ENCODE measurements around the gene CCL4.
"Not testable (repeated sequence)": the region's sequence is repeated elsewhere in the genome, so short reads cannot be mapped to it uniquely, and the experiment has no call there.

The CCL4 gene

DNA sequence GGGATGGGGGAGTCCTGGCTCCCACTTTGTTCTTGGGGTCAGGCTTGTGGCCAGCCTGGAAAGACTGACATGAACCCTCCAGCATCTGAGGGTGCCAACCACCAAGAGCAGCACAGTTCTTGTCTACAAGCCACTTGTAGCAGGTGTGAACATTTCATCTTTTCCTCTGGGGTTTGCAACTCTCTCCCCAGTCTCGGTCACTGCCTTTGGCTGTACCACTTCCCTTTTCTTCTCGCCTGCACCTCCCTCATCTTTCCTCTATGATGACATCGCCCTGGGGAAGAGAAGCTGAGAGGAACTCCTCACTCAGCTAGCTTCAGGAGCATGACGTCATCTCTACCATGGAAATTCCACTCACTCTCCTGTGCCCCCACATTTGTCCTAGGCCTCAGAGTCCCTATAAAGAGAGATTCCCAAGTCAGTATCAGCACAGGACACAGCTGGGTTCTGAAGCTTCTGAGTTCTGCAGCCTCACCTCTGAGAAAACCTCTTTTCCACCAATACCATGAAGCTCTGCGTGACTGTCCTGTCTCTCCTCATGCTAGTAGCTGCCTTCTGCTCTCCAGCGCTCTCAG is at the start of gene CCL4:
CCL4 (plus strand) TSS at position 427 of the 575 bp plus-strand sequence; CDS start at position 506, 79 bp downstream.
- DNase-seq = peak; percentile 59

DNA sequence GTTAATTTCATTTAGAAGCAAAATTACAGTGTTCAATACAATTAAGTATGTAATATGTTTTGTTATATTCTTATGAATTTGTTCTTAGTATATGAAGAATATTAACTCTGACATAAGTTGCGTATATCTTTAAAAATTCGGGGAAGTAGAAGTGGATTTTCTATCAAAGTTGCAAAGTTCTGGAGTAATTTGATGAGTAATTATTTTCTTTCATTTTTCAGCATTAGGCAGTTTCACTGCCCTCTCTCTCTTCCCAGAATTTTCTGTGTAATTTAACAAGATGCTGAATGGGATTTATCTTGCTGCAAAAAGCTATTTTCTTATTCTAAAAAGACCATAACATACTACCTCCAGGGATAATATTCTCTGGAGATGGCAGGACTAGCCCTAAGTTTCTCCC is 48.5 kb upstream of the CCL4 start:
- no peak for DNase-seq

DNA sequence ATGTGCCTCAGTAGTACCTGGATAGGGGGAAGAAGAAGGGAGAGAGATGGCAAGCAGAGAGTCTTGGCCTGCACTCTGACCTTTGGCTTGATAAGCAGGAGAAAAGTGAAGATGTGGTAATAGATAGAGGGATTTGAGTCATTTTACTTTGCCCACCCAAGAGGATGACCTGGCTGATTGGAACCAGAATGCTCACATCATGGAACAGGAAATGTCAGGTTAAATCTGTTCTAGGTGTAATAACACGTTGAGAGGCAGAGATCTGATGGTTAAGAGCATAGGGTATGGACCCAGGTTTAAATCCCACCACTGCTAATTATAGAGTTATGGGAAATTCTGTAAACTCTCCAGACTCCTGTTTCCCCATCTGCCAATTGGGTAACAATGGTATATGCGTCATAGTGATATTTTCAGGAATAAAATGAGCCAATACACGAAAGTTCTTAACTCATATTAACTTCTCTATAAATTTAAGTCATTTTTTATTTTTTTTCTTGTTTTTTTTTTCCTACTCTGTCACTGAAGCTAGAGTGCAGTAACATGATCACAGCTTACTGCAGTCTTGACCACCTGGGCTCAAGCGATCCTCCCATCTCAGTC is 47.6 kb upstream of the CCL4 start:
- DNase-seq = no peak

DNA sequence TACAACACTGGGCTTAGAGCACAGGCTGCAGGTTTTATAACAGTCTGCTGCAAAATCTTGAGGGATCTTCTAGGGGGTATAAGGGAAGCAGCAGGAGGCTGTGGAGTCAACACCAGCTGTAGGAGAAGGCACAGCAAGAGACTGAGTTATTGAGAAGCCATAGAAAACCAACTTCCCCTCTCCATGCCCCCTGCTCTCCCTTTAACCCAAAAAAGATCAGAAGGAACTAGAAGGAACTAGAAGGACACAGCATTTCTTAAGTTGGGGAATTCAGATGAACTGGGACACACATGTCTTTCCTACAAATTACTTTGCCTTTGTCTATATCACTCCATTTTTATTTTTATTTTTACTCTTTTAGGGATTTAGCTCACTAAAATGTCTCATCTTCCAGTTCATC is 45.7 kb upstream of the CCL4 start:
- DNase-seq = no peak

DNA sequence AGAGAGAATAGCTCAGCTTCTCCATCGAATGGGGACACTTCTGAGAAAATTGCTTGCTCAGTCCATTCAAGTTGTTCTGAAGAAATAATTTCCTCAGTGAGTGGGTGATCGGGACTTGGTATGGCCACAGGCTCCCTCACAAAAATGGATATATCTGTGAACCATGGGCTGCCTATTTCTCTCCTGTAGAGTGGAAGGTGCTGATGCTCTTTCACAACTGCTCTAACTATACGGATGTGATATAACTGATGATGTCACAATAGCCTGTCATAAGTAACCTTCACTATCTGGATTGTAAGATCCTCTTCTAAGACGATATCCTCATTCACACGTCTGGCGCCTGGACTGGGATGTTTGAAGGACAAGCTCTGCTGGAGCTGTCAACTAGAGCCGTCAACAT is 44.2 kb upstream of the CCL4 start:
- no peak for DNase-seq

DNA sequence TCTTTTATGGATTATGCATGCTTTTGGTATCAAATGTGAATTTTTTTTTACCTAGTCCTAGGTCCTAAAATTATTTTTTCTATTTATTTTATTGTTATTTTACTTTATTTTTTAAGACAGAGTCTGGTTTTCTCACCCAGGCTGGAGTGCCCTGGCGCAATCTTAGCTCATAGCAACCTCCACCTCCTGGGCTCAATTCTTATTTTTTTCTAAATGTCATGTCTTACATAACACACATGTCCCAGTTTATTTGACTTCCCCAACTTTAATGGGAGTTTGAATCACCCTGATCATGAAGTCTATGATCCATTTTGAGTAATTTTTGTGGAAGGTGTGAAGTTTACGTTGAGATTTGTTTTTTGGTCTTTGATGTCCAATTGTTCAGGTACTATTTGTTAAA is 42.8 kb upstream of the CCL4 start:
- DNase-seq = no peak

DNA sequence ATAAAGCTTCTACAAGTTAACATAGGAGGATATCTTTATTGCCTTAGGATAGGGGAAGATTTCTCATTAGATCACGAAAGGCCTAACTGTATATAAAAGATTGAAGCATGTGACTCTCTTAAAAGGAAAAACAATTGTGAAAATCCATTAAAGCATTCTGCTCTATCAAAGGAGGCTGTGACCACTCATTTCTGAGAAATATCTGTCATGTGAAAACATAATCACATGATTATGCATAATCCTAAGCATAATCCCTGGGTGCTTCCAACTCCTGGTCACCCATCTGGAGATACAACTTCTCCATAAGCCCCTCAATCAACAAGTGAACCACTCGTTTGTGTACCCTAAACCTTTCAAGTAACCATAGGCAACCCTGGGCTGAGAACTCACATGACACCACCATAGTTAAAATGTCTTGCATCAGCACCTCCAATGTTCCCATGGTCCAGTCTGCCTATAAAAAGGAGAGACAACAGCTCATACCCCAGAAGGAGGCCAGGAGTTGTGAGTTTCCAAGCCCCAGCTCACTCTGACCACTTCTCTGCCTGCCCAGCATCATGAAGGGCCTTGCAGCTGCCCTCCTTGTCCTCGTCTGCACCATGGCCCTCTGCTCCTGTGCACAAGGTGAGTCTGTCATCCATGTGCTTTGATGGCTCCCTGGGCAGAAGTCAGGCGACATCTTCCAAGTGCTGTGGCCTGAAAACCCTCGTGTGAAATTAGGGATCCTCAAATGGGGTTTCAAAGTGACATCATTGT is 39.7 kb upstream of the CCL4 start, which contains the start of gene CCL18:
CCL18 (plus strand) TSS at position 487 of the 756 bp plus-strand sequence; CDS start at position 558, 71 bp downstream.
- DNase-seq = no peak

DNA sequence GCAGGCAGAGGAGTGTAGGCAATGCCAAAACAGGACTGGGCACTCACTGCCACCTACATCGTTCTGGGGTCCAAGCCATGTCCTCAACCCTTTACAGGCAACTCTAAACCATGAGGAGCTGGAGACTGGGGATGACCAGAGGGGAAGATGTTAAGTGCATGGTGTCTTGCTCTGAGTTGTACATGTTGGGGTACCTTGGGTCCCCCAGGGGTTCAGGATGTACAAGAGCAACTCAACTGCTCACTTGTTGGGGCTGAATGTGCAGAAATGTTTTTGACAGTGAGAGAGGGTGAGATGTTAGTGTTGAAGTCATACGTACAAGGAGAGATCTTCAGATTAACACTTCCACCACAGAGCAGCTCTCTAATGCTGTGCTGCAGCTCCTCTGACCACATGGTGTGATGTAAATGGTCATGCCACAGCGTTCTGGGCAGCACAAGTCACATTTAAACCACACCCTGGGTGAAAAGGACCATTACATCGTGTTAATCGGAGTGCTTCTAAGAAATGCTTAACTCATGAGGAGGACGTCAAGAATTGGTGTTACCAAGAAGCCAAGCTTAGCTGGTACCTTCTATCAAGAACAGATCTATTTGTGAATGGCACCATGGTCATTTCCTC is 37.2 kb upstream of the CCL4 start:
- DNase-seq = peak; percentile 62

DNA sequence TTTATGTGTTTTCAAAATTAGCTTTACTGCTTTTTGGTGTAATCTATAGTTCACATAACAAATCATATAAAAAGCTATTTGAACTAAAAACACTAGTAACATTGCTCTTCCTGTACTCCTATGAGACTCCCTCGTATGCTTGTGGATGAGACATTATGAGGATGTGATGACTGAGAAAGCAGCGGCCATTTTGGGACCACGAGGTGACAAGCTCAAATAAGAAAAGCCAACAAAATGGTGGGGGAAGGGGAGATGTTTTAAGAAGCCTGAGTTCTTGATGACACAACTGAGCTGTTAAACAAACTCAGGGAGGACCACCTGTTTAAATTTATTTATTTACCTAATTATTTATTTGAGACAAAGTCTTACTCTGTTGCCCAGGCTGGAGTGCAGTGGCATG is 35.1 kb upstream of the CCL4 start:
- DNase-seq = no peak

DNA sequence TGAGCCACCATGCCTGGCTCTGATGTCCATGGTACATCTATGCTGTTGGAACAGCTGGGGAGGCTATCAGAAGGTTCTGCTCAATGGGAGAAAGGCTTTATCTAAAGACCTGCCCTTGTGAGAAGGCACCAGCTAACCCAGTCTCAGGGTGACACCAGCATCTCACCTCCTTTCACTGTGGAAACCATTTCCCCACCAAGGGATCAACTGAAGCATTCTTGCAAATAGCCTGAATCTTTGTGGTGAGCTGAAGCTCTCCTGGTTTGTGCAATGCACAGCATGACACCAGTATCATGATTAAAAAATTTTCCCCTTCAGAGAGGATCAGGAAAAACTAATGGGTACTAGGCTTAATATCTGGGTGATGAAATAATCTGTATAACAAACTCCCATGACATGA is 34.5 kb upstream of the CCL4 start:
- no peak for DNase-seq

DNA sequence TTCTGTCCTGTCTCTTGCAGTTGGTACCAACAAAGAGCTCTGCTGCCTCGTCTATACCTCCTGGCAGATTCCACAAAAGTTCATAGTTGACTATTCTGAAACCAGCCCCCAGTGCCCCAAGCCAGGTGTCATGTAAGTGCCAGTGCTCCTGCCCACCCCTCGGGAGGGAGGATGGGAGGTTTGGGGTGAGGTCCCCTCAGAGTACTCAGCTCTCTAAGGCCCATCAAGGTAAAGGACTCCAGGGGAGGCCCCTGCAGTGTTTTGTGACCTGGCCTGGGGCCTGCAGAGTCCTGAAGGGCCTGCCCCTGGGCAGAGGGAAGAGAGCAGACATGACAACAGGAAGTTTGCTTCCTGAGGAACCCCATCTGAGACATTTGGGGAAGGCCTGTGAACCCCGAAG is 33.2 kb upstream of the CCL4 start:
- DNase-seq = no peak

DNA sequence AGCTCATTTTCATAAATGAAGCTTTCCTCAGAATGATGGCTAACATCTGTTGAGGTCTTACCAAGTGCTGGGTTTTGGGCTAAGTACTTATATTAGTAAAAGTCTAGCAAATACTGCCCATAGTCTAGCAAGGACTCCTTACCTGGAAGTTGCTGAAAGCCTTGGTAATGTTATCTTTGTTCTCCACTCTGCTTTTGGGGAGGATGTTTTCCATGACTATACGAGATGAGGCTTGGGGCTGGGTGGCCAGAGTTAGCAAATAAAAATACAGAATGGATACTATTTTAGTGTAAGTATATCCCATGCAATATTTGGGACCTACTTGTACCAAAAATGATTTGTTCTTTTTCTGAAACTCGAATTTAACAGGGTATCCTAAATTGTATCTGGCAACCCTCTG is 31.9 kb upstream of the CCL4 start:
- DNase-seq = no peak

DNA sequence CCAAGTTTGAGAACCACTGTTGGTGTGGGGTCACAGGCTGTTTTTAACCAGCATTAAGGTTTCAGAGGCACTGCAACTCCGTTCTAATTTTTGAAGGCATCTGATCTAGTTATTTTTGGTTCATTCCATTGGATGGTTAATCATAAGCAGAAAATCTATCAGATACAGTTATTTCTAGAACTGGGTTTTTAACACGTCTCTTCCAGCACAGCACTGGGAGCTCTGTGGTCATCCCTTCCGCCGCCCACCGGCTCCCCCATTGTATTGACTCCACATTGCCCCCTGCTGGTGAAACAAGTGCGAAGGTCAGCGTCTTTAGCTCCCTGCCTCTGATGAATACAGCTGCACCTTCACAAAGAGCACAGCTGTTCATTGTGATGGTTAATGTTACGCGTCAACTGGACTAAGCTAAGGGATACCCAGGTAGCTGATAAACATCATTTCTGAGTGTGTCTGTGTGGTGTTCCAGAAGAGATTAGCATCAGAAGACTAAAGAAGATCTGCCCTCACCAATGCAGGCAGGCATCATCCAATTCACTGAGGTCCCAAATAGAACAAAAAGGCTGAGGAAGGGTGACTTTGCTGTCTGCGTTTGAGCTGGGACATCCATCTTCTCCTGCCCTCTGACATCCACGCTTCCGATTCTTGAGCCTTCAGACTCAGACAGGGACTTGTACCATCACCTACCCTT is 31.1 kb upstream of the CCL4 start:
- peak; percentile 75 for DNase-seq

DNA sequence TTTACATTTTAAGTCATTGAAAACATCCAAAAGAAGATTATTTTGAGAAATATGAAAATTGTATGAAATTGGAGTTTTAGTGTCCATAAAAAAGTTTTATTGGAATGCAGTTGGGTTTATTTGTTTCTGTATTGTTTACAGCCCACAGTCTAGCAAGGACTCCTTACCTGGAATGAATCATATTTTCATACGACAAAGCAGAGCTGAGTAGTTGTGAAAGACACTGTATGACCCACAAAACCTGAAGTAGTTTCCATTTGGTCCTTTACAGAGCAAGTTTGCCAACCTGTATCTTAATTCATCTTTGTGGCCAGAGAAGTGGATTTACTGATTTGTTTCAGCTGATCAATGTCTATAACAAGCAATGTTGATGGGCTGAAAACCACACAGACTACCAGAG is 29.3 kb upstream of the CCL4 start:
- no peak for DNase-seq

DNA sequence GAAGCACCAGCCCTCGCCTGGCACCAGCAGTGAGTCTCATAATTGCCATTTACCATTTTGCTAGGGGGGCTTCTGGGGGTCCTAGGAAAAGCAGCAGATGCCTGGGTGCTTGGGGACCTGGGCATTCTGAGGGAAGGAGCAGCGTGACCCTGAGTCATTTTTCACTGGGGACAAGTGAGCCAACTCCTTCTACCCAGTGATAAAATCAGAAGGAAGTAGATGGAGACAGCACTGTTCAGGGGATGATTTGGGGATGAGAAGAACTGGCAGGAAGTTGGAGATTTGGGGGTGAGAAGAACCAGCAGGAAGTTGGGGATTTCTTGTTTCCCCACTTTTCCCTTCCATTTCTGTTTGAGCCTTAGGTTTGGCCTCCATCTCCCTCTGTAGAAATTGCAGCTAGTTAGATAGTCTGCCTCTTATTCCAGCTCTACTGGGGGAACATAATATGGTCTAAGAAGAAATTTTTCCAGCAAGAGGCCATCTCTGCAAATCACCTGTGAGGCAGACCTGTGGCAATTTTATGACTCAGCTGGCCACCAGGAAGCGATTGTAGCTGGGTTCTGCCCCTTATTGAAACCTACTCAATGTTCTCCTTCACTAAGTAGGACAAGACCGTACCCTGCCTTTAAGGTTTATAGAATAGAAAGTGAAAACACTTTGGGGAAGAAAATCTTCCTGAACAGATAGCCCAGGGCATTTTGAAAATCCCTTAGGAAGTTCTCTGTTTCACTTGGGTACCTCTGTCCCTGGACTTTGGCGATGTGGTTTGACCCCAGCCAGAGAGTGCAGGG is 21.8 kb upstream of the CCL4 start:
- DNase-seq = peak; percentile 30

DNA sequence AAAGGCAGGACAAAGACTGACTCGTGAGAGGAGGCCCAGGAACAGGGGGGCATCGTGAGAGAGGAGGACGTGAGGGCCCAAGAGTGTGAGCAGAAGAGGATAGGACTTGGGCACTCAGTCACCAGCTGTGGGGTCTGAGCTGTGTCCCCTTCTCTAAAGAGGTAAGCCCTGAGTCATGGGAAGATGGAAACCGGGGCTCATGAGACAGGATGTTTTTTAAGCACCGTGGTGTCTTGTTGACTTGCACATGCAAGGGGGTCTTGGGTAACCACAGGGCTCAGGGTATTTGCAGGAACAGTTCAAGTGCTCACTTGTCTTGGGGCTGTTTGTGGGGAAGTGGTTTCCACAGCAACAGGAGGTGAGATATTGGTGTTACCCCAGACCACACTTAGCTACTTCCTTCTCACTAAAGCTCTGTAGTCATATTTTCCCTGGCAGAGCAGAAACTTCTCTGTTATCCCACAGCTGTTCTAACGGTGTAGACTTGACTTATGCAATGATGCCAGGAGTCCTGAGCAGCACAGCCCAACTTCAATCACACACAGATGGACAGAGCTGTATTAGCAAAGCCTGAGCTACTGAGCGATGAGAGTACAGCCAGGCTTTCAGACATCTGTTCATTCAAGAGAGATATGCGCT is 21.0 kb upstream of the CCL4 start:
- DNase-seq = peak; percentile 80

DNA sequence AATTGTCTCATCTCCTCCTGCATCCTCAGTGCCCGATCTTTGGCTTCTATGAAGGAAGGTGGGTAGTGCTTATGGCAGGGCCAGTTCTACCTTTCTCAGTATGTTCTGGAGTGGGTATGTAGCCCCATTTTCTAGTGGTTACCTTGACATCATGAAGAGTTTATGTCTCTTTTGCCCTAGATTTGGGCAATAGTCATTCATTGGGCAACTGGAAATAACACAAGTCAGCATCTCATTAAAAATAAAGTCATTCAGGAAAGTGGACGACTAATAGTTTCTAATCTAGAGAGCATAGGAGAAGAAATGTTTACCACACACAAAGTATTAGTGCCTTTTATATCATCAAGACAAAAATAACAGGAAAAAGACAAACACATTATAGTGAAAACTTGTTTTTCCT is 19.9 kb upstream of the CCL4 start:
- not testable (repeated sequence) for DNase-seq

DNA sequence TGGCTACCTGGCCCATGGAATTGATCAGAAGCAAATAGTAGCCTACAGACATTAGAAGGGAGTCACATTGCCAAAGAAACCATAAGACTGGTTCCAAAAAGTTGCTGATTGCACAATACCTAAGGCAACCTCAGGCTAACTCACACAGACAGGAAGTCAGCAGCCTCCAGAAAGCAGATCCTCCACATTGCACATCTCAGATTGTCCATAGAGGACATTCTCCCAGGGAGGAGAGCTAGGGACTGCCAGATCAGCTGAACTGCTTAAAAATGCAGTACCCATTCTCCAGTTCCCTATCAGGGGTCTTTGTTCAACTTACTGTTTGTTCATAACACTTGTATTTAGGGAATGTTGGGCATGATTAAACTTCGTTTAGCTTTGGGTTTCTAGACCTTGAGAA is 17.9 kb upstream of the CCL4 start:
- DNase-seq = no peak

DNA sequence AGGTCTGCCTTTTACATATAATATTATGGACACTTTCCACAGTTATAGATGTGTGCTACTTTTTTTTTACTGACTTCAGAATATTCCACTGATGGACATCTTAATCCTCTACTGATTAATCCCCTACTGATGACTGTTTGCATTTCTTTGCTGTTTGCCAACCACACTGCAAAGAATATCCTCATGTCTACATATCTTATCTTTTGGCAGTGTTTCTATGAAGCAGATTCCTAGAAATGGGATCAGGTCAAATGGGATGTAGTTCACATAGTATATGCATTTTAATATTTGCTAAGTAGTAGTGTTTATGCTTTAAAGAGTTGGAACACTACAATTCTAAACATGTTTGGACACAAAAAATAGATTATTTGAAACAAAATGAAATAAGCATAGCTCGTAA is 16.8 kb upstream of the CCL4 start:
- no peak for DNase-seq

DNA sequence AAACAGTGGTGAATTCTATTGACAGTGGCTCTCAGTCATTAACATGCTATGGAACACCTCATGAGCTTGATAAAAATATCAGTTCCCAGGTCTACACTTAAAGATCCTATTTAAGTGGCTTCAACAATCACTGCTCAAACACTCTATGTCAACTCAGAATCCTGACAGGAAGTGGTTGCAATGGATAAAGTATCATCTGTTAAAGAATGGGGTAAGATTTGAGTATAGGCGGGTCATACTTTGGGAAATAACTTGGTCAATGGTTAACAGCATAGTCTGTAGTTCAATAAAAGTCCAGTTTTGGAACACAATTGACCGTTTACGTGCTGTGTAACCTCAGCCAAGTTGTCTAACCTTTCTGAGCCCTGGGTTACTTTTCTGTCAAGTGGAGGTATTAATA is 16.2 kb upstream of the CCL4 start:
- DNase-seq = not testable (repeated sequence)

DNA sequence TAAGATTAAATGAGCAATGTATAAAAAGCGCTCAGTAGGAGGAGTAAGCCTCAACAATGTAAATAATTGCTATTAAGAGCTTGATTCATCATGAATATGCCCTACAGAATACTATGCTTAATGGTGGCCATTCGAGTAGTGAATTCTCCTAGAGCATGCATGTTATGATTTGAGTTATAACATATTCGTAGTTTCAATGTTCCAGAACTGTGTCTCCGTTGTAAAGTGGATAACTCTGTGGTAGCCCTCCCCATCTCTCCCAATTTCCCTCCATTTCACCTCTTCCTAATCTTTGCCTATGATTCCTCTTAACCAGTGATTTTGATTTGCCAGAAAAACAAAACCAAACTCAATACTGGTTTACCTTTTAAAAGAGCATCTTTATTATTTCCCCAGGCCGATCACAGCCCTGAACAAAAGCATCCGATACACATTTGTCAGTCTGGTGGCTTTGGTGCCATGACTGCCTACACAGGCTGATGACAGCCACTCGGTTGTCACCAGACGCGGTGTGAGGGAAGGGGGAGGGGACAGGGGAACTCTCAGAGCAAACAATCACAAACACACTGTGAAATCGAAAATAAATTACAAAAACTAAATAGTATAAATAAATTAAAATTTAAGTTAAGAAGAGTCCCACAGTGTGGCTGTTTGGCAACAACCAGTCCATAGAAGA is 15.6 kb upstream of the CCL4 start:
- peak; percentile 57 for DNase-seq
